Lung (tissue), 12 donors: ENCODE measurements around the gene PRKG1. TPM values are rescaled to one million over a fixed set of nuclear protein-coding genes. Genes with fewer than 3 reads are reported as not detected.

Experiments
- ATAC-seq: fragments of 200-7000 bp; cut with Tn5 transposase; one replicate; pipeline ENCODE4 v1.9.1; 2020; ENCODE audit warnings: moderate number of reproducible peaks; ENCODE audit not compliant: insufficient read depth, low FRiP score
- DNase-seq, 3 donors: peaks; one replicate each; pipeline ENCODE4 v3.0.0-alpha.2; 2013 to 2017
- H3K27ac ChIP-seq, 2 donors: one replicate each; pipeline ENCODE4 v1.5.1; 2013; ENCODE audit warnings: mild to moderate bottlenecking in 2 of 2, moderate library complexity in 2 of 2, control low read depth in 1 of 2, inconsistent platforms in 1 of 2, low read depth in 1 of 2, low read length in 1 of 2
- H3K27me3 ChIP-seq, 3 donors: one replicate each; pipeline ENCODE4 v1.5.1; 2013; ENCODE audit warnings: low read length in 2 of 3; ENCODE audit not compliant: control insufficient read depth in 3 of 3, insufficient read depth in 3 of 3
- H3K36me3 ChIP-seq, 4 donors: one replicate each; pipeline ENCODE4 v1.5.1; 2013; ENCODE audit warnings: low read length in 4 of 4, mild to moderate bottlenecking in 1 of 4, moderate library complexity in 1 of 4; ENCODE audit not compliant: control insufficient read depth in 4 of 4, insufficient read depth in 4 of 4
- H3K4me1 ChIP-seq, 5 donors: one replicate each; pipeline ENCODE4 v1.5.1; 2013; ENCODE audit warnings: low read length in 5 of 5, mild to moderate bottlenecking in 2 of 5, moderate library complexity in 1 of 5; ENCODE audit not compliant: control insufficient read depth in 5 of 5, insufficient read depth in 5 of 5
- H3K4me3 ChIP-seq: one replicate; pipeline ENCODE4 v1.5.1; 2013; ENCODE audit warnings: mild to moderate bottlenecking, control low read depth, moderate library complexity
- H3K9ac ChIP-seq, 2 donors: one replicate each; pipeline ENCODE4 v1.5.1; 2013; ENCODE audit warnings: low read length in 2 of 2, control low read depth in 1 of 2; ENCODE audit not compliant: insufficient read depth in 1 of 2
- H3K9me3 ChIP-seq, 4 donors: one replicate each; pipeline ENCODE4 v1.5.1; 2013; ENCODE audit warnings: low read length in 3 of 4, mild to moderate bottlenecking in 1 of 4, moderate library complexity in 1 of 4; ENCODE audit not compliant: control insufficient read depth in 4 of 4, insufficient read depth in 3 of 4
- CTCF ChIP-seq: IDR thresholded peaks from 2 replicates; pipeline ENCODE4 v1.5.1; 2012; ENCODE audit warnings: mild to moderate bottlenecking; ENCODE audit errors: control extremely low read depth, extremely low read depth
- WGBS, 2 donors: extraction: QIAGEN DNeasy Blood & Tissue Kit; methylation state at CpG; one replicate each; pipeline ENCODE4 v1.1.7; 2013; 5-methylcytosine and 5-hydroxymethylcytosine counted together
- polyA plus RNA-seq, 2 donors: library from polyadenylated mRNA; stranded (reverse); fragments of 200-250 nt; gene quantifications; one replicate each; pipeline ENCODE4 v1.2.1, GENCODE V29; 2013
- total RNA-seq, 2 donors: library from RNA; depleted of rRNA in 1 of 2; stranded (reverse); fragments of >200 nt in 1 of 2; gene quantifications; one replicate each; pipeline ENCODE4 v1.2.1, GENCODE V29; 2014 to 2021
- donor health status: control.
- donor health status: control.
- donor health status: Bipolar disorder and iron deficiency.
- donor health status: healthy.
- donor health status: DM: yes; HTN: yes; CAD: no.

The PRKG1 gene
- total and polyA plus RNA-seq, 4 donors = 2.1 to 50.8 (median 15.1) TPM

- TF ChIP-seq CTCF = no peak
- Histone ChIP-seq H3K9me3 (no peaks in the 10 kb centered on the region), H3K36me3 (no peaks in the 10 kb centered on the region), H3K4me1 (peaks cover 0 to 2% (median 1%) of the 10 kb centered on the region in 5 donors), H3K4me3 (no peak overlapping the region), H3K27me3 (no peaks in the 10 kb centered on the region), H3K9ac (no peak overlapping the region), H3K27ac (no peak overlapping the region)
- WGBS, 2 donors = 88 to 90% methylated on average over 2 of the region's 2 CpGs
- DNase-seq (no peak), ATAC-seq (no peak)
Measured at GRCh38 chr10:51369903-51370302, 295.6 kb downstream of the PRKG1 start.

GRCh38 chr10:51371743-51372142 is 297.5 kb downstream of the PRKG1 start:
- DNase-seq (no peak), ATAC-seq (no peak)
- WGBS, 2 donors = 66 to 82% methylated on average over 2 of the region's 2 CpGs
- H3K27me3 ChIP-seq = no peaks in the 10 kb centered on the region
- no peaks in the 10 kb centered on the region for H3K36me3 ChIP-seq
- peaks cover 0 to 1% (median 0%) of the 10 kb centered on the region in 5 donors for H3K4me1 ChIP-seq
- no peak overlapping the region for H3K9ac ChIP-seq
- no peak for TF ChIP-seq CTCF
- H3K27ac ChIP-seq = no peak overlapping the region
- H3K4me3 ChIP-seq = no peak overlapping the region
- no peaks in the 10 kb centered on the region for H3K9me3 ChIP-seq

- H3K27ac ChIP-seq = no peak overlapping the region
Measured at GRCh38 chr10:51375790-51376189, 301.5 kb downstream of the PRKG1 start.

More at GRCh38 chr10:51375790-51376189, 301.5 kb downstream of the PRKG1 start:
- no peak for DNase-seq
- WGBS, 2 donors = 79 to 81% methylated on average over 2 of the region's 2 CpGs
- Histone ChIP-seq H3K4me3 (no peak overlapping the region), H3K9me3 (no peaks in the 10 kb centered on the region), H3K27me3 (no peaks in the 10 kb centered on the region), H3K4me1 (peaks cover 0 to 7% (median 0%) of the 10 kb centered on the region in 5 donors), H3K9ac (no peak overlapping the region), H3K36me3 (no peaks in the 10 kb centered on the region)
- no peak for TF ChIP-seq CTCF
- ATAC-seq = no peak
